GM19438 (cell line): ENCODE data around the gene CRLF1.

Experiments
- ATAC-seq: cut with Tn5 transposase; IDR thresholded peaks from one replicate; pipeline ENCODE4 v1.9.1; 2021; ENCODE audit warnings: low read depth; ENCODE audit not compliant: unreplicated experiment

Gene CRLF1

GRCh38 chr19:18636969-18637629, 30.5 kb upstream of the CRLF1 start, which contains the start of gene KLHL26:
Gene KLHL26, plus strand, starts transcription at chr19:18637028. Its CDS starts 27 bp downstream, at chr19:18637055.
- no peak for ATAC-seq

- peak; percentile 86 for ATAC-seq
These were observed 29.8 kb upstream of the CRLF1 start for GRCh38 chr19:18636183-18636968.

GRCh38 chr19:18635831-18636182, 29.2 kb upstream of the CRLF1 start:
- no peak for ATAC-seq

GRCh38 chr19:18634612-18635297, 28.2 kb upstream of the CRLF1 start:
- no peak for ATAC-seq

GRCh38 chr19:18633321-18633720, 26.7 kb upstream of the CRLF1 start:
- ATAC-seq = no peak

GRCh38 chr19:18629166-18630088, 22.8 kb upstream of the CRLF1 start:
- ATAC-seq = no peak

GRCh38 chr19:18626906-18627305, 20.3 kb upstream of the CRLF1 start:
- ATAC-seq = no peak

GRCh38 chr19:18620902-18621301, 14.3 kb upstream of the CRLF1 start:
- no peak for ATAC-seq

- ATAC-seq = no peak
These were observed 13.7 kb upstream of the CRLF1 start for GRCh38 chr19:18620311-18620710.

GRCh38 chr19:18618236-18618635, 11.6 kb upstream of the CRLF1 start:
- no peak for ATAC-seq

GRCh38 chr19:18617562-18617961, 11.0 kb upstream of the CRLF1 start:
- no peak for ATAC-seq

- ATAC-seq = no peak
These were observed 9.4 kb upstream of the CRLF1 start for GRCh38 chr19:18616023-18616422.

- ATAC-seq = no peak
These were observed 7.1 kb upstream of the CRLF1 start for GRCh38 chr19:18613589-18614234.

- no peak for ATAC-seq
These were observed 6.4 kb upstream of the CRLF1 start, which contains the start of gene TMEM59L for GRCh38 chr19:18612772-18613588. Gene TMEM59L, plus strand, starts transcription at chr19:18612870. Its CDS starts 89 bp downstream, at chr19:18612959.

- ATAC-seq = no peak
These were observed 5.6 kb upstream of the CRLF1 start for GRCh38 chr19:18612051-18612771.

- ATAC-seq = no peak
These were observed 4.9 kb upstream of the CRLF1 start for GRCh38 chr19:18611327-18612050.

GRCh38 chr19:18610556-18611326, 4.1 kb upstream of the CRLF1 start:
- ATAC-seq = no peak
